Activated T-cell treated with anti-CD3 and anti-CD28 coated beads, Interleukin-2, amount 50 U/mL, for 24 hours (primary cell): ENCODE data around the gene DRD2.

Experiments used
- DNase-seq: peaks from one replicate; pipeline ENCODE4 v3.0.0-alpha.2; 2020
- H3K27ac Mint-ChIP-seq: 2 replicates; pipeline ENCODE4 v1.8.0; 2020; ENCODE audit warnings: mild to moderate bottlenecking, mixed read lengths
- H3K27me3 Mint-ChIP-seq: 2 replicates; pipeline ENCODE4 v1.8.0; 2020; ENCODE audit warnings: mixed read lengths
- H3K36me3 Mint-ChIP-seq: 2 replicates; pipeline ENCODE4 v1.8.0; 2020; ENCODE audit warnings: low read depth, mixed read lengths
- H3K4me1 Mint-ChIP-seq: 2 replicates; pipeline ENCODE4 v1.8.0; 2020; ENCODE audit warnings: low read depth, mixed read lengths
- H3K4me3 Mint-ChIP-seq: 2 replicates; pipeline ENCODE4 v1.8.0; 2020; ENCODE audit warnings: mild to moderate bottlenecking, moderate library complexity, mixed read lengths
- H3K9me3 Mint-ChIP-seq: 2 replicates; pipeline ENCODE4 v1.8.0; 2020; ENCODE audit warnings: mixed read lengths

DRD2 gene

GRCh38 chr11:113444502-113445123, 30.6 kb downstream of the DRD2 start:
- H3K9me3 Mint-ChIP-seq = no peaks in the 10 kb centered on the region
- DNase-seq = no peak

GRCh38 chr11:113440816-113441215, 34.4 kb downstream of the DRD2 start:
- Mint-ChIP-seq H3K36me3 (no peaks in the 10 kb centered on the region), H3K4me1 (peaks cover 1% of the 10 kb centered on the region), H3K27me3 (peaks cover 38% of the 10 kb centered on the region), H3K9me3 (no peaks in the 10 kb centered on the region), H3K27ac (no peak overlapping the region), H3K4me3 (no peak overlapping the region)
- no peak for DNase-seq

More at GRCh38 chr11:113444502-113445123, 30.6 kb downstream of the DRD2 start:
- H3K4me3 Mint-ChIP-seq = no peak overlapping the region
- no peaks in the 10 kb centered on the region for H3K36me3 Mint-ChIP-seq
- peaks cover 45% of the 10 kb centered on the region for H3K27me3 Mint-ChIP-seq
- no peak overlapping the region for H3K27ac Mint-ChIP-seq
- peaks cover 1% of the 10 kb centered on the region for H3K4me1 Mint-ChIP-seq

- no peak for DNase-seq
- Mint-ChIP-seq H3K4me3 (no peak overlapping the region), H3K36me3 (no peaks in the 10 kb centered on the region), H3K9me3 (no peaks in the 10 kb centered on the region), H3K27ac (no peak overlapping the region), H3K27me3 (peaks cover 14% of the 10 kb centered on the region), H3K4me1 (peaks cover 1% of the 10 kb centered on the region)
These were observed 38.4 kb downstream of the DRD2 start for GRCh38 chr11:113436672-113437252.

- no peak overlapping the region for H3K27ac Mint-ChIP-seq
- no peaks in the 10 kb centered on the region for H3K36me3 Mint-ChIP-seq
- no peak overlapping the region for H3K4me3 Mint-ChIP-seq
- no peaks in the 10 kb centered on the region for H3K9me3 Mint-ChIP-seq
- peaks cover 9% of the 10 kb centered on the region for H3K27me3 Mint-ChIP-seq
- peaks cover 1% of the 10 kb centered on the region for H3K4me1 Mint-ChIP-seq
- DNase-seq = no peak
These were observed 39.8 kb downstream of the DRD2 start for GRCh38 chr11:113435190-113435968.

GRCh38 chr11:113431746-113432145, 43.5 kb downstream of the DRD2 start:
- H3K36me3 Mint-ChIP-seq = no peaks in the 10 kb centered on the region
- no peak overlapping the region for H3K4me3 Mint-ChIP-seq
- no peaks in the 10 kb centered on the region for H3K4me1 Mint-ChIP-seq
- DNase-seq = no peak
- no peaks in the 10 kb centered on the region for H3K9me3 Mint-ChIP-seq
- no peak overlapping the region for H3K27ac Mint-ChIP-seq
- H3K27me3 Mint-ChIP-seq = no peaks in the 10 kb centered on the region

- no peaks in the 10 kb centered on the region for H3K27me3 Mint-ChIP-seq
- H3K27ac Mint-ChIP-seq = no peak overlapping the region
- no peaks in the 10 kb centered on the region for H3K9me3 Mint-ChIP-seq
- H3K36me3 Mint-ChIP-seq = no peaks in the 10 kb centered on the region
- no peak overlapping the region for H3K4me3 Mint-ChIP-seq
- H3K4me1 Mint-ChIP-seq = no peaks in the 10 kb centered on the region
- DNase-seq = no peak
These were observed 48.5 kb downstream of the DRD2 start for GRCh38 chr11:113426686-113427085.

- H3K36me3 Mint-ChIP-seq = no peaks in the 10 kb centered on the region
- DNase-seq = no peak
These were observed 54.4 kb downstream of the DRD2 start for GRCh38 chr11:113420808-113421207.

GRCh38 chr11:113419454-113420003, 55.7 kb downstream of the DRD2 start:
- H3K4me3 Mint-ChIP-seq = no peak overlapping the region
- H3K4me1 Mint-ChIP-seq = no peaks in the 10 kb centered on the region
- no peaks in the 10 kb centered on the region for H3K36me3 Mint-ChIP-seq
- no peak overlapping the region for H3K27ac Mint-ChIP-seq
- no peak for DNase-seq
- H3K27me3 Mint-ChIP-seq = no peaks in the 10 kb centered on the region
- no peaks in the 10 kb centered on the region for H3K9me3 Mint-ChIP-seq

More at GRCh38 chr11:113420808-113421207, 54.4 kb downstream of the DRD2 start:
- Mint-ChIP-seq H3K9me3 (no peaks in the 10 kb centered on the region), H3K27ac (no peak overlapping the region), H3K4me1 (no peaks in the 10 kb centered on the region), H3K4me3 (no peak overlapping the region), H3K27me3 (no peaks in the 10 kb centered on the region)

- DNase-seq = no peak
- Mint-ChIP-seq H3K4me1 (no peaks in the 10 kb centered on the region), H3K4me3 (no peak overlapping the region), H3K9me3 (no peaks in the 10 kb centered on the region), H3K27me3 (no peaks in the 10 kb centered on the region), H3K27ac (no peak overlapping the region), H3K36me3 (no peaks in the 10 kb centered on the region)
These were observed 57.8 kb downstream of the DRD2 start for GRCh38 chr11:113417428-113417827.

GRCh38 chr11:113415343-113415742, 59.9 kb downstream of the DRD2 start:
- no peaks in the 10 kb centered on the region for H3K36me3 Mint-ChIP-seq
- peaks cover 6% of the 10 kb centered on the region for H3K27me3 Mint-ChIP-seq
- no peaks in the 10 kb centered on the region for H3K4me1 Mint-ChIP-seq
- no peak for DNase-seq
- H3K9me3 Mint-ChIP-seq = no peaks in the 10 kb centered on the region
- no peak overlapping the region for H3K27ac Mint-ChIP-seq
- no peak overlapping the region for H3K4me3 Mint-ChIP-seq

GRCh38 chr11:113412675-113413074, 62.5 kb downstream of the DRD2 start:
- Mint-ChIP-seq H3K4me3 (no peak overlapping the region), H3K36me3 (no peaks in the 10 kb centered on the region), H3K27me3 (peaks cover 11% of the 10 kb centered on the region), H3K27ac (no peak overlapping the region), H3K4me1 (no peaks in the 10 kb centered on the region), H3K9me3 (no peaks in the 10 kb centered on the region)
- DNase-seq = no peak

- H3K9me3 Mint-ChIP-seq = no peaks in the 10 kb centered on the region
- DNase-seq = no peak
- H3K4me3 Mint-ChIP-seq = no peak overlapping the region
- H3K36me3 Mint-ChIP-seq = no peaks in the 10 kb centered on the region
- H3K27me3 Mint-ChIP-seq = peaks cover 11% of the 10 kb centered on the region
- no peaks in the 10 kb centered on the region for H3K4me1 Mint-ChIP-seq
- no peak overlapping the region for H3K27ac Mint-ChIP-seq
These were observed 63.7 kb downstream of the DRD2 start for GRCh38 chr11:113411536-113411935.

- Mint-ChIP-seq H3K27me3 (peaks cover 11% of the 10 kb centered on the region), H3K4me1 (no peaks in the 10 kb centered on the region), H3K36me3 (no peaks in the 10 kb centered on the region), H3K27ac (no peak overlapping the region), H3K9me3 (no peaks in the 10 kb centered on the region), H3K4me3 (no peak overlapping the region)
- DNase-seq = no peak
These were observed 64.6 kb downstream of the DRD2 start for GRCh38 chr11:113410414-113411135.

GRCh38 chr11:113409526-113409925, 65.7 kb downstream of the DRD2 start:
- Mint-ChIP-seq H3K4me3 (no peak overlapping the region), H3K9me3 (no peaks in the 10 kb centered on the region), H3K27me3 (peaks cover 11% of the 10 kb centered on the region), H3K4me1 (no peaks in the 10 kb centered on the region), H3K36me3 (no peaks in the 10 kb centered on the region), H3K27ac (no peak overlapping the region)
- no peak for DNase-seq
